ENCODE measurements around the gene PPP4C. TPM values are rescaled to one million over a fixed set of nuclear protein-coding genes. Genes with fewer than 3 reads are reported as not detected.

Gene PPP4C
- total and polyA plus RNA-seq, 2 experiments from 2014 or later, result 123 to 236 TPM

DNA sequence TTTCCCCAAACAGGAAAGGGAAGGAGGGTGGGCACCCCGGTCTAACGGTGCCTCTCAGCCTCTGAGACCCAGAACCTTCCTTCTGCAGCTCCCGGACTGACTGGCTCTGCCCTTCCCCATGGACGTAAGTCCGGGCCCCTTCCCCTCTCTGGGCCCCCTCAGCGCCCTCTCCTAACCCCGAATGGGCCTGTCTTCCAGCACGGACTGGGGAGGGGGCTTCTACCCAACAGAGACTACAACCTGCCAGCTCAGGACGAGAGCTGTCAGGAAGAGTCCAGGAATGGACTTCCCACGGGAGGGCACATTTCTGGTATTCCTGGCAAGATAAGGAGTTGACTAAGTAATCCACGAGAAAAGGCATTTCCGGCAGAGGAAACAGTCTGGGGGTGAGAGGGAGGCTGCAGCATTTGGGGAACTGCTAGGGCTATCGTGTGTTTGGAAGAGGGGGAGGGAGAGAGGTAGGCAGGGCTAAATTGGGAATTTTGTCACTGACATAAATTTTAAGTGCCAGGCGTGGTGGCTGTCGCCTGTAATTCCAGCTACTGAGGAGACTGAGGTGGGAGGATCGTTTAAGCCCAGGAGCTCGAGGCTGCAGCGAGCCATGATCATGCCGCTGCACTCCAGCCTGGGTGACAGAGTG, 22.3 kb upstream of the PPP4C start:
- H3K27ac ChIP-seq, result peak overlapping the region; percentile 18
- H3K4me1 ChIP-seq (ENCODE audit: insufficient read depth), result peaks cover 6% of the 10 kb centered on the region
- 13% methylated on average over 17 of the region's 19 CpGs for WGBS (ENCODE audit: low lambda C conversion rate, missing lambda C conversion rate)
- H3K4me2 ChIP-seq, result peak overlapping the region; percentile 87
- DNase-seq (ENCODE audit: low spot score), result no peak
- H3K79me2 ChIP-seq, result no peaks in the 10 kb centered on the region
- H3K36me3 ChIP-seq (replicated peaks; ENCODE audit: insufficient read depth, low read depth), result no peaks in the 10 kb centered on the region
- H2AFZ ChIP-seq, result peak overlapping the region; percentile 36
- no peaks in the 10 kb centered on the region for H3K9me2 ChIP-seq (replicated peaks; ENCODE audit: insufficient read depth)
- H4K20me1 ChIP-seq (ENCODE audit: insufficient read depth, poor library complexity, severe bottlenecking), result no peaks in the 10 kb centered on the region
- no peaks in the 10 kb centered on the region for H3K9me3 ChIP-seq (ENCODE audit: low read depth)
- no peaks in the 10 kb centered on the region for H3K27me3 ChIP-seq
- TF ChIP-seq, protein P1, sequence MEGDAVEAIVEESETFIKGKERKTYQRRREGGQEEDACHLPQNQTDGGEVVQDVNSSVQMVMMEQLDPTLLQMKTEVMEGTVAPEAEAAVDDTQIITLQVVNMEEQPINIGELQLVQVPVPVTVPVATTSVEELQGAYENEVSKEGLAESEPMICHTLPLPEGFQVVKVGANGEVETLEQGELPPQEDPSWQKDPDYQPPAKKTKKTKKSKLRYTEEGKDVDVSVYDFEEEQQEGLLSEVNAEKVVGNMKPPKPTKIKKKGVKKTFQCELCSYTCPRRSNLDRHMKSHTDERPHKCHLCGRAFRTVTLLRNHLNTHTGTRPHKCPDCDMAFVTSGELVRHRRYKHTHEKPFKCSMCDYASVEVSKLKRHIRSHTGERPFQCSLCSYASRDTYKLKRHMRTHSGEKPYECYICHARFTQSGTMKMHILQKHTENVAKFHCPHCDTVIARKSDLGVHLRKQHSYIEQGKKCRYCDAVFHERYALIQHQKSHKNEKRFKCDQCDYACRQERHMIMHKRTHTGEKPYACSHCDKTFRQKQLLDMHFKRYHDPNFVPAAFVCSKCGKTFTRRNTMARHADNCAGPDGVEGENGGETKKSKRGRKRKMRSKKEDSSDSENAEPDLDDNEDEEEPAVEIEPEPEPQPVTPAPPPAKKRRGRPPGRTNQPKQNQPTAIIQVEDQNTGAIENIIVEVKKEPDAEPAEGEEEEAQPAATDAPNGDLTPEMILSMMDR (IDR thresholded peaks at IDR 0.05; ENCODE audit: poor library complexity), result no peak
- TF ChIP-seq EZH2 (IDR thresholded peaks at IDR 0.05; ENCODE audit: borderline replicate concordance) (no peak), EZH2phosphoT487 (IDR thresholded peaks at IDR 0.05; ENCODE audit: low read depth, severe bottlenecking, unreplicated experiment) (no peak)
- H3K4me3 ChIP-seq, result peak overlapping the region; percentile 79

DNA sequence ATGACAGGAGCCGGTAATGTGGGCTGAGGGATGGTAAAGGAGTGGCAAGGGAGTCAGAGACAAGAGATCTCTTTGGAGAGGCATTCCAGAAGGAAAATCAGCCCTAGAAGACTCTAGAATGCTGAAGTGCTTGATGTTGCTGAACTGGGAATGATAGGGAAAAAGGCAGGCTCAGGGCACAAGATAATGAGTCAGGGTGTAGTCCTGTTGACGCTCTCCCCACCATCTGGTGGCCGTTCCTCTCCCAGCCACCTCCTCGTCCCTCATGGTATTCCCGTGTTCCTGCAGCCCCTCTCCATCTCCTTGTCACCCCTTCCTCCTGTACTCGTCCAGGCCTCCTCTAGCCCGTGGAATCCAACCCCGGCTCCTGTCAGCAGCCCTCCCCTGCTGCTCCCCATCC, 21.3 kb upstream of the PPP4C start:
- Histone ChIP-seq H3K36me3 (replicated peaks; ENCODE audit: insufficient read depth, low read depth) (no peaks in the 10 kb centered on the region), H4K20me1 (ENCODE audit: insufficient read depth, poor library complexity, severe bottlenecking) (no peaks in the 10 kb centered on the region)

DNA sequence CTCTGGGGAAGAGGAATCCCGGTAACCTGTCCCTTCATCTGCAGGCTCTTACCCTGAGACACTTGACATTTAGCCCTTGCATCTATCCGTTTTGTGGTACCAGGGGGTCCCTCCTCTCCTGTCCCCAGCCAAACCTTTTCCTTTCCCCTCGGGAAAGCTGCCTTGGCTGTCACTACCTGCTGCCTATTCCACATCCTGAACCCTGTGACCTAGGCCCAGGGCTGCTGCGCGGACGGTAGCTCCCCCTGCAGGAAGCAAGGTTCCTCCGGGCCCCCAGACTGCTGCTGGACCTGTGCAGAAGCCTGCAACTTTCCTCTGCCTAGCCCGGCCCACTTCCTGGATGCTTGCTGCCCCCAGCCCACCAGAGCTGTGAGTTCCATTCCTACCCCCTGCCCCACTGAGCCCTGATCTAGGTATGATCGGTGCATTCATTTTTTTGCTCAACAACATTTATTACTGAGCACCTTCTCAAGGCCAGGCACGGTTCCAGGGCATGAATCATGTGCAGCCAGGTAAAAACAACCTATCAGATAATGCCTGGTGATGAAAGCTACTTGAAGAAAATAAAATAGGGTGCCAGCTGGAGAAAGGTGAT, 20.7 kb upstream of the PPP4C start:
- H3K4me1 ChIP-seq (ENCODE audit: insufficient read depth), result peaks cover 6% of the 10 kb centered on the region
- H4K20me1 ChIP-seq (ENCODE audit: insufficient read depth, poor library complexity, severe bottlenecking), result no peaks in the 10 kb centered on the region
- no peak for DNase-seq (ENCODE audit: low spot score)
- no peak overlapping the region for H2AFZ ChIP-seq
- no peak overlapping the region for H3K4me3 ChIP-seq
- TF ChIP-seq, protein P1 (IDR thresholded peaks at IDR 0.05; ENCODE audit: poor library complexity), result peak; percentile 40
- TF ChIP-seq EZH2 (IDR thresholded peaks at IDR 0.05; ENCODE audit: borderline replicate concordance), result no peak
- H3K79me2 ChIP-seq, result no peaks in the 10 kb centered on the region
- H3K27ac ChIP-seq, result no peak overlapping the region
- H3K27me3 ChIP-seq, result no peaks in the 10 kb centered on the region
- 31% methylated on average over 10 of the region's 10 CpGs for WGBS (ENCODE audit: low lambda C conversion rate, missing lambda C conversion rate)
- no peaks in the 10 kb centered on the region for H3K9me2 ChIP-seq (replicated peaks; ENCODE audit: insufficient read depth)
- no peaks in the 10 kb centered on the region for H3K9me3 ChIP-seq (ENCODE audit: low read depth)
- H3K36me3 ChIP-seq (replicated peaks; ENCODE audit: insufficient read depth, low read depth), result no peaks in the 10 kb centered on the region
- H3K4me2 ChIP-seq, result no peak overlapping the region

More for the DNA sequence above, 21.3 kb upstream of the PPP4C start:
- no peaks in the 10 kb centered on the region for H3K79me2 ChIP-seq
- no peaks in the 10 kb centered on the region for H3K27me3 ChIP-seq
- H3K9me3 ChIP-seq (ENCODE audit: low read depth), result no peaks in the 10 kb centered on the region
- H3K9me2 ChIP-seq (replicated peaks; ENCODE audit: insufficient read depth), result no peaks in the 10 kb centered on the region
- no peak for TF ChIP-seq EZH2 (IDR thresholded peaks at IDR 0.05; ENCODE audit: borderline replicate concordance)
- TF ChIP-seq, protein P1 (IDR thresholded peaks at IDR 0.05; ENCODE audit: poor library complexity), result no peak
- no peak for TF ChIP-seq EZH2phosphoT487 (IDR thresholded peaks at IDR 0.05; ENCODE audit: low read depth, severe bottlenecking, unreplicated experiment)
- peak overlapping the region; percentile 87 for H3K4me2 ChIP-seq
- H3K4me1 ChIP-seq (ENCODE audit: insufficient read depth), result peaks cover 6% of the 10 kb centered on the region
- 73% methylated on average over 8 of the region's 8 CpGs for WGBS (ENCODE audit: low lambda C conversion rate, missing lambda C conversion rate)
- H2AFZ ChIP-seq, result no peak overlapping the region
- DNase-seq (ENCODE audit: low spot score), result no peak
- H3K27ac ChIP-seq, result no peak overlapping the region
- no peak overlapping the region for H3K4me3 ChIP-seq
